SIG-M5 treated with dmso at 0.1 percent for 504 hours (cell line): ENCODE data around the gene TRAF3.

ENCODE experiments used
- DNase-seq: peaks from one replicate; lab custom pipeline; 2025; ENCODE audit not compliant: unreplicated experiment; lab: John Stamatoyannopoulos, UW

The TRAF3 gene

DNA sequence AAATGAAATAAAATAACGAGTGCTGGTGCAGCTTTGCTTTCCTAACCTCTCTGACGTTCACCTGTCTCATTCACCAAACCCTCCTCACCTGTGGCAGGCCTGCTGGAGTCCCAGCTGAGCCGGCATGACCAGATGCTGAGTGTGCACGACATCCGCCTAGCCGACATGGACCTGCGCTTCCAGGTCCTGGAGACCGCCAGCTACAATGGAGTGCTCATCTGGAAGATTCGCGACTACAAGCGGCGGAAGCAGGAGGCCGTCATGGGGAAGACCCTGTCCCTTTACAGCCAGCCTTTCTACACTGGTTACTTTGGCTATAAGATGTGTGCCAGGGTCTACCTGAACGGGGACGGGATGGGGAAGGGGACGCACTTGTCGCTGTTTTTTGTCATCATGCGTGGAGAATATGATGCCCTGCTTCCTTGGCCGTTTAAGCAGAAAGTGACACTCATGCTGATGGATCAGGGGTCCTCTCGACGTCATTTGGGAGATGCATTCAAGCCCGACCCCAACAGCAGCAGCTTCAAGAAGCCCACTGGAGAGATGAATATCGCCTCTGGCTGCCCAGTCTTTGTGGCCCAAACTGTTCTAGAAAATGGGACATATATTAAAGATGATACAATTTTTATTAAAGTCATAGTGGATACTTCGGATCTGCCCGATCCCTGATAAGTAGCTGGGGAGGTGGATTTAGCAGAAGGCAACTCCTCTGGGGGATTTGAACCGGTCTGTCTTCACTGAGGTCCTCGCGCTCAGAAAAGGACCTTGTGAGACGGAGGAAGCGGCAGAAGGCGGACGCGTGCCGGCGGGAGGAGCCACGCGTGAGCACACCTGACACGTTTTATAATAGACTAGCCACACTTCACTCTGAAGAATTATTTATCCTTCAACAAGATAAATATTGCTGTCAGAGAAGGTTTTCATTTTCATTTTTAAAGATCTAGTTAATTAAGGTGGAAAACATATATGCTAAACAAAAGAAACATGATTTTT, 128.2 kb downstream of the TRAF3 start:
- no peak for DNase-seq

DNA sequence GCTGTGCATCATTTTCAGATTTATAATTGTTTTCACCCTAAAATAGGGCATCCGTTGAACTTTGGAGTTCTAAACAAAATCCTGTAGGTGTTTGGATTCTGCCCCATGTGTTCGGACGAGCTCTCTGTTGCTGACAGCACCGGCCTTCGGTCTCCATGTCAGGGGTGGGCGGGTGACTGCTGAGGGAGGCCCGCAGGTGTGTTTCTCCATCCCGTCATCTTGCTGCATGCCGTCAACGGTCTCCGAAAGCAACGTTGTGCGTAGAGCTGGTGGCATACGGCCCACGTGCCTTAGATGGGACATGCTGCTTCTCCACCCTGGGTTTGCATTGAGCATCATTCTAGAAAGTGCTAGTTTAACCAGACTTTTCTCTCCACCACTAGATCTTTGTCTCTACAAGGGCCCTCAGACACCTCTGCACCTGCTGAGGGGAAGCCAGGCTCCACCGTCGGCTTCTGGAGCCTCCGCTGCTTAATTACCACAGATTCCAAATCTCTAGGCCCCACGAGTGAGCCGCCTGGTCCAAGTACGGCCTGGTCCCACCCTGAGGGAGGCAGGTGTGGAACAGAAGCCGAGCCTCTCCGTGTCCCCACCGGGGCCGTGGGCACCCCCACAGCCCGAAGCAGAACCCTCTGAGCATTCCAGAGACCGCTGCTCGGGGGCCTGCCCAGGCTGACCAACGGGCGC, 129.5 kb downstream of the TRAF3 start:
- no peak for DNase-seq

DNA sequence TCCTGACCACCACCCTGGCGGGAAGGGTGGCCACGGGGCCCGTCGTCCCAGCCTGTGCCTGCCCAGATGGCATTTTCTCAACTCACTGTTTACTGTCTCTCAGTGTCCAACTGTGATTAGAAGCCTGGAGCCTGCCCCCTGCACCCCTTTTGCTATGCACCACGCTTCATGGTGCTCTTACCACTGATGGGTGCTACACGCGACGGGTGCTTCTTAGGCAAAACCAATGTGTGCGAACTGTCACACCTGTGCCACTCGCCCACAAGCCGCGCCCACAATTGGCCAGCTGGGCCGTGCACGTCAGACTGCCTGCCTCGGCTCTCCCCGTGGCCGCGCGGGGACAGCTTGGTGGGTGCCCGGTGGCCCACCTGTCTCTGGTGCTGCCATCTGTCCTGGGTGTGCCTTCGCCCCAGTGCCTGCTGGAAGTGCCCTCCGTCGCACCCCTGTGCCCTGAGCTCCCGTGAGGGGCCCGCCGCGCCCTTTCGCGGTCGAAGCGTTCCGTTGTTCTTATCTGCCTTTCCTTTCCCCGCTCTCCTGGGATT, 130.1 kb downstream of the TRAF3 start:
- no peak for DNase-seq

DNA sequence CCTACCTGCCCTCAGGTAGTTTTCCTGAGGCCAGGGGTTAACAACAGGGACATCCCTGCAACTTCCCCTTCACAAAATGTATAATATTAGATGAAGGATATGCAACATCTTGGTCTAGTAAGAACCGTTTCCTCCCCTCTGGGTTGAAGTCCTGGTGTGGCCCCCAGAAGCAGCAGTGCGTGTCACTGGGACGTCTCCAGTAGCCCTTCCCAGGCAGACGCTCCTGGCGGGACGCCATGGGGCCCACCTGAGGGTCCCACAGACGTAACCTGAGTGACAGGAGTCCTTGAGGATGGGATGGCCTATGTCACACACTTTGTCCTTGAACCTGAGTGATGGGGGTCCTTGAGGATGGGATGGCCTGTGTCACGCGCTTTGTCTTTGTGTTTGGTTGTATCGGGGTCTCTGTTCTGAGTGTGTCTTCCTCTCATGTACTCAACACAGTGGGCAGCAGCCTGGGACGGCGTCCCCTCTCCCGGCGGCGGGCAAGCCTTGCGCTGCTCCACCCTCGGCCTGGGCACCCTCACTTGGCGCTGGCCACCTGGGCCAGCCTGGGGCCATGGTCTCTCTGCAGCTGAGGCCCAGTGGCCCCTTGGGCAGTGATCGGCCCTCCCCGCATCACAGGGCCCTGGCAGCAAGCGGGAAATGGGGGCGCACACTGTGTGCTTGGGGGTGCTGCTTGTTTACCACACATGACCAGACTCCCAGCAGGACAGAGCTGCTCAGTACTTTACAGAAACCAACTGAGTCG, 130.9 kb downstream of the TRAF3 start:
- no peak for DNase-seq

DNA sequence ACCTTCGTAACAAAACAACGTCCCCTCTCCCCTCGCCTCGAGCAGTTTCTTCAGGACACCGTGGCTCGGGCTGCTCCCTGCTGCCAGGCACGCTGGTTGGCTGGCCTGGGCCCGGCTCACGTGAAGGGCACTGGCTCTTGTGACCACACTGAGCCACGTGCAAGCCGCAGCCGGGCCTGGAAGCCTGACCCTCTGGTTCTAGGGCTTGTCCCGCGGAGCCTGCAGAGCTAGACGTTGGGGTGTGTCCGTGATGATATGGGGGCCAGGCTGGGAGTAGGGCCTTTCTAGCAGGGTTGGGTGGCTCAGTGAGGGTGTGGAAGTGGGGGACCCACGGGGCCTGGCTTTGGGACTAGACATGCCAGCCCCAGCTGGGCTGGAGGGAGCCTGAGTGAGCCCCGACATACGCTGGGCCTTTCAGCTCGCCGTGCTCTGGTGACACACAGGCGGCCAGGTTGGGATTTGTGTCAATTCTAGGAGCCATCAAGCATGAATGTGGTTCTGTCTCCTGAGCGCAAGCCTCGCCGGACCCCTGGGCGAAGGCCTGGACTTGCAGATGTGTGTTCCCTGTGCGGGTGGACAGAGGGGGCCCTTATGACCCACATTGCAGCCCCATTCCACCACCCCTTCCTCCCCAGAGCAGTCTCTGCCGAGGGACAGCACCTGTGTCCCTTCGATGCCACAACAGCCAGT, 131.7 kb downstream of the TRAF3 start:
- no peak for DNase-seq

DNA sequence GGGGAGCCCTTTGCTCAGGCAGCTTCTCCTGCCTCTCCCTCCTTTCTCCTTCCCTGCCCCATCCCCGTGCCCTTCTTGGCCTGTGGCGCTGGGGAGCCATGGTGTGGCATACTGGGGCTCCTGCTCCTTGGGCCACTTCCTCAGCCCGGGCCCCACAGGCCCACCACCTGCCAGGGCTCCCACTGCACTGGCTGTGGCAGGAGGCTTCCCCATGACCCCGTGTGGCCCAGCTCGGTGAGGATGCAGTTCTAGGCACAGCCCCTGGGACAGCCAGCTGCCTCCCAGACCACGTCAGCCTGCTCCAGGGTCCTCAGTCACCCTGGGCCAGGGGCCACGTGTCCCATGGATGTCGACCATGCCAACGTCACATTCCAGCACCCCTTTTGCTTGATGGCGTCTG, 132.2 kb downstream of the TRAF3 start:
- no peak for DNase-seq

DNA sequence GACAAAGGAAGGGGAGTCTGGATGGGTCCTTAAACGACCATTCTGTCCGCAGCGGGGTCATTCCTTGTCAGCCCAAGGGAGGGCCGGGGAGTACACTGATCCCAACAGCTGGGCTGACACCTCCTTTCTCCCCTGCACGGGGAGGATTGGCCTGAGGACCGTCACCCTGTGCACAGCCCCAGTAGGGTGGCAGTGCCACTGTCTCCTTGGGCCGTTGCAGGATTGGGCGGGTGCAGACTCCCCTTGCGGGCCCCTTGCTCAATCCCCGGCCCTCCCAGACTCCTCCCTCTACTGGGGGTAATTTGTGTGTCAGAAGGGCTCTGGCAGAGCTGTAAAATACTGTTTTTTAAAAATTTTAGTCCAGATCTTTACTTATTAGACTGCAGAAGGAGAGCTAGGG, 132.7 kb downstream of the TRAF3 start:
- no peak for DNase-seq

DNA sequence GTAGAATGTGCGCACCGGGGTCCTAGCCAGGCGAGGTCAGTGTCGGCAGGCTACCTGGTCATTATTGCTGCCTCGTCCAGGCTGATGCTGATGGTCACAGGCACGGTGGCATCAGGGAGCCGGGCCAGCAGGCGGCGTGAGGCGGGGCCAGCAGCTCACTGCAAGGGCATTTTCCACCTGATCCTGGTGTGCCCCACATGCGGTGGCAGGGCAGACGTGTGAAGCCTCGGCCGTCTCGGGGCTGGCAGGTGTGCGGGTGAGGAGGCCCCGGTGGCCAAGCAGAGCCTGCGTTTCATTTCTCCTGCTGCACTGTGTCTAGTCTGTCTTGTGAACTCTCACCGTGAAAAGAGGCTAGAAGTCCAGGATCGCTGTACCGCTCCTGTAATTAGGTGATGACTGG, 133.2 kb downstream of the TRAF3 start:
- DNase-seq = no peak

DNA sequence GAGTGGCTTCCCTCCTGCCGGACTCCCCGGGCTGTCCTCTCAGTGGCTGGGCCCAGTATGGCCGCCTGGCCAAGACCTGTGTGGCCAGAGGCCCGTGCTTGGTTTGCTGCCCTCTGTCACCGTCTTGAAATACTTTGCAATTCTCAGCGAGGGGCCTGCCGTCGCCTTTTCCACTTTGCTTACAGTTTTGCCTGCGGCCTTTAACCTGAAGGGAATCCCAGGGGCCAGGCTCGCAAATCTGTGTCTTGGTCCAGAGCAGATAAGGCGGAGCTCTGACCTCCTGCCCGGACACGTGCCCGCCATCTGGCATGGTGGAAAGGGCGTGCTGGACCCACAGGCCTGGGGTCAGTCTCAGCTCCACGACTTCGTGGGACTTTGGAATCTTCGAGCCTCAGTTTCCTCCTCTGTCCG, 134.3 kb downstream of the TRAF3 start:
- no peak for DNase-seq

DNA sequence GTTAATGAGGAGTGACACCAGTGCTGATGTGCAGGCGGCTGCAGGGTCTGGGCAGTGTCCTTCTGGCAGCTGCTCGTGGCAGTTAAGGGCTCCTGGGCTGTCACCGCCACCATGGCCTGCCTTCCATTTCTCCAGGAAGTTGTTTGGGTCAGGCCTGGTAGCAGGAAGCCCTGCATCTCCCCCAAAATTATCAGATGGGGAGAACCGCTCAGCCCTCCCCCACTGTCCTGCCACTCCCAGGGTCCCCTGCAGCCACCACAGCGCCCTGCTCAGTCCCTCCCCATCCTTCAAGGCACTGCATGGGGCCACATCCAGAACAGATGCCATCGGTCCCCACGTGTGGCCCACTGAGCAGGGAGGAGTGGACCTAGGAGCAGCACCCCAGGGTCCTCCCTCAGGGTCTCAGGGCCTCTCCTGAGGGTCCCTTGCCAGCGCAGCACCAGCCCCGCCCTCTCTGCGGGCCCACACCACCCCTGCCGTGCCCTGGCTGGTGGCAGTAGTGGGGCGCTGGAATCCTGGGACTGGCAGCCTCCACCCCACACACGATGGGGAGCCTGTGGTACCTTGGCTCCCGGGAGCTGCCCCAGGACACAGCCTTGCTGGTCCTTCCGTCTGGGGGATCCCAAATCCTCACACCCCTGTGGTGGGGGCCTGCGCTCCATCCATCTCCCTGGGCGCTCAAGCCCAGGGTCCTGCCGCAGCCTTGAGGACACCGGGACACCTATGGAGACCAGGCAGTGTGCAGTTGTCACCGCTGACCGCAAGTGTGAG, 134.9 kb downstream of the TRAF3 start:
- no peak for DNase-seq

DNA sequence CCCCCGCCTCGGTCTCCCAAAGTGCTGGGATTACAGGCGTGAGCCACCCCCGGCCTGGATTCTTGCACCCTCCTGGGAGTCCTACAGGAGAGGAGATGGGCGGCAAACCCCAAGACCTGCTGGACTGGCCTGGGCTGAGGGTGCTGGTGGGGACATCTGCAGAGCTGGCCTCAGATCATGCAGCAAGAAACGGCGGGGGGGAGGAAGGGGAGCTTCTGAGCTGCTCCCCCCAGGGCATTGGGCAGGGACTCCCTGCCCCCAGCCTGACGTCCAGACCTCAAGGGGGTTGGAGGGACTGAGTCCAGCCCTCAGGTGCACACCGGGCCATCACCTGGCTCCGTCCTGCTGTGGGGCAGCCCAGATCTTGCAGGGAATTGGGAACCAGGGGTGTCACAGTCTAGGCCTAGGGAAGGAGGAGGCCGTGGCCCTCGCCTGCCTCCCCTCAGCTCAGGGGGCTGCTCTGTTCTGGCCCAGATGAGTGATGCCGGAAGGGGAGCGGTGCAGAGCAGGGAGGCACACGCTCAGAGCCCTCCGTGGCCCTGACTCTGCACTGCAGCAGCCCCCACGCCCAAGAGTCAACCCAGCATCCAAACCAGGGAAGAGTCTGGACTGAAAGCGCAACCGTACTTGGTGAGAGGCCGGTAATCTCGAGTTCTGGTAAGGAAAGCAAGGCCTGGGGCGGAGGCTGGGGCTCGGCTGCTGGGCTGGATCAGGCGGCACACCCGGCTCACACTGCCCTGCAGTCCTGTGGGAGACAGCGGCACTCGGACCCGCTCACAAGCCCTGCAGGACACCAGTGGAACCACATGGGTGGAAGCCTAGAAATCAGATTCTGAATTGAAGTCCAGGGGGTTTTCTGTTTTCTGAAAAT, 136.3 kb downstream of the TRAF3 start:
- DNase-seq = no peak

DNA sequence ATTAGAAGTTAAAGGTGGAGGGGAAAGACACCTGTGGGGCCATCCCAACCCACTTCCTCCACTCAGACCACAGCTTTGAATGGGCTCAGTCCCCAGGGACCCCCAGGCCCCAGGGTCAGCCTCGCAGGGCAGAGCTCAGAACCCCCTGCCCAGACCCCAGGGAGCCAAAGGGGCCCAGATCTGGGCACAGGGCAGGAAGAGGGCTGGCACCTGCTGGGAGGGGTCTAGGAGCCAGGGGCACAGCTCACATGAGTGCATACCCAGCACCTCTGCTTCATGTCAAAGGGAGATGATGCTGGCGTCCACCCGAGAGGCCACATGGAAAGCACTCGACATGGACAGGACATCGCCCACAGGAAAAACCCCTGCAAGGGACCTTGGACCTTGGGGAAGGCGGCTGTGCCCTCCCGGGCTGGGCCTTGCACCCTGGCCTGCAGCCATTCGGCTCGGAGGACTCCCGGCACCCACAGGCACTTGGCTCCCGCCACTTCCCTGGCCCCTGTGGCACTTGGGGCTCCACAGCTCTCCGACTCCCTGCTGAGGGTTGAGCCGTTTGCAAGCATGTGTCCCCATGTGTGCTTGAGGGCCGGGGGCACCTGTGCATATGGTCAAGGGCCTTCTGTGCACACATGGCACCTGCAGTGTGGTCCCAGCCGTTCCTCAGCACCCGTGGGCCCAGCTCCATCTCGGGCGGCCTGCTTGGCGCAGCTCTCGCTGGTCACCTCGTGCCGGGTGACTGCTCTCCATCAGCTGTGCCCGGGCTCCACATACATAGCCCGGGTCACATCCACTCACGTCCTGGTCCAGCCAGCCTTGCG, 137.4 kb downstream of the TRAF3 start:
- no peak for DNase-seq

DNA sequence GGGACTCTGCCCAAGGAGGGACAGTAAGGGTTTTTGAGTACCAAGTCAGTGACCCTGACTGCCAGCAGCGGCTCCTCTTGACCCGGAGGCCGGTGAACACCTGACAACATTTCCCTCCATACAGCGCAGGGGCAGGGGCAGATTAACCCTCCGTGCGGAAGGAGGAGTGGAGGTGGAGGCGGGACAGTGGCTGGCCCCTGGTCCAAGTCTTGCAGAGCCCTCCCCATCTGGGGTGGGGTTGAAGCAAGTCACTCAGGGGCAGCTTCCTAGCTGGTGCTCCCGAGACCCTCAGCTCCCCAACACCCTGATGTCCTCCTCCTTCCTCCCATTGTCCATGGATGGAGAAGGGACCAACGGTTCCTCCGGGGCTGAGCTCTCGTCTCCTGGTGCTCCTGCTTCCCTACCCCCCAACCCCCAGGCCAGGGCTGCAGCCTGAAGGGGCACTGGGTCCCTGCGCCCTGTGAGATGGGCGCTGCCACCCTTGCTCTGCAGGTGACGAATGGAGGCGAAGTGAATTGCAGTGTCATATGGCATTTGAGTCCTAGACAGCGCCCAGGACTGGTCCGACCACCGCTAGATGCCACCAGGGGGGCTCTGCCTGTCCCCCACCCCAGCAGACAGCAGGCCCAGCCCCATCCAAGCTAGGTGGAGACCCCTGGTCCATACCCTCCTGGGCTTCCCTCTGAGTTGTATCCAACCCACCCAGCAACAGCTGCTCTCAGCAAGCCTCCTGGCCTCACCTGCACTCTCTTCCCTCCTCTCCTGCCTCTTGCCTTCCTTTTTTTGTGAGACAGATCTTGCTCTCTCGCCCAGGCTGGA, 138.3 kb downstream of the TRAF3 start:
- no peak for DNase-seq

DNA sequence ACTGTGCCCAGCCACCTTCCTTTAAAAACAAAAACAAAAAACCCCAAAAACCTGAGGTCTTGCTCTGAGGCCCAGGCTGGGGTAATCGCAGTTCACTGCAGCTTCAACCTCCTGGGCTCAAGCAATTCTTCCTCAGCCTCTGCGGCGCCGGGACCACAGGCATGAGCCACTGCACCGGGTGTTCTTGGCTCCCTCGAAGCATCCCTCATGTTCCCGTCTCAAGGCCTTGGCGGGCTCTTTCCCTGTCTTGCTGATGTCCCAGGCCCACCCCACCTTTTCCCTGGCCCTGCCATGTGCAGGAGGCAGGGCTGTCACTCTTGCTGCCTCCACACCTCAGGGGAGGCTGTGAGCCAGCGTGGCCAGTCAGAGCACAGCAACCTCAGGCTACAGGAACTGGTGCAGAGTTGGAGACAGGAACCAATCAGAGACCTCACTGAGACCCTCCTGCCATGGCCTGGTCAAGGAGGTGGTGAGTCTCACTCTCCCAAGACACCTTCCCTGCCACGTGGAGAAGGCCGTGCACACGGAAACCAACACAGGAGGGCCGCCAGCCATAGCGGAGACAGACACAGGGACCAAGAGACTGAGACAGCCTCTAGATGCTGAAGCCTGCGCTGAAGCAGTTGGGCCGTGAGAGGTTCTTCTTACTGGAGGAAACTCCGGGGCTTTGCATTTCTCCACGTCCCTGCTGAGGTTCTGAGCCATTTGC, 139.3 kb downstream of the TRAF3 start:
- DNase-seq = no peak

DNA sequence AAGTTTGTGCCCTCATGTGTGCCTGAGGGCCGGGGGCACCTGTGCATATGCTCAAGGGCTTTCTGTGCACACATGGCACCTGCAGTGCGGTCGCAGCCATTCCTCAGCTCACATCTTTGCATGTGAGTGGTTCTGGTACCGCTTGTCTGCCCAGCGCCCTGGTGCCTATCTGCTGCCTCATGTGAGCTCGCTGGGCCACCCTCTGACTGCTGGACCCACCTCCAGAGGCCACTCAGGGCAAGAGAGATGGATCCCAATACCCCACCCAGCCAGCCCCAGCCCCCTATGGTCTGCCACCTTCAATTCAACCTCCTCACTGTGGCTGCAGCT, 139.8 kb downstream of the TRAF3 start:
- DNase-seq = no peak

DNA sequence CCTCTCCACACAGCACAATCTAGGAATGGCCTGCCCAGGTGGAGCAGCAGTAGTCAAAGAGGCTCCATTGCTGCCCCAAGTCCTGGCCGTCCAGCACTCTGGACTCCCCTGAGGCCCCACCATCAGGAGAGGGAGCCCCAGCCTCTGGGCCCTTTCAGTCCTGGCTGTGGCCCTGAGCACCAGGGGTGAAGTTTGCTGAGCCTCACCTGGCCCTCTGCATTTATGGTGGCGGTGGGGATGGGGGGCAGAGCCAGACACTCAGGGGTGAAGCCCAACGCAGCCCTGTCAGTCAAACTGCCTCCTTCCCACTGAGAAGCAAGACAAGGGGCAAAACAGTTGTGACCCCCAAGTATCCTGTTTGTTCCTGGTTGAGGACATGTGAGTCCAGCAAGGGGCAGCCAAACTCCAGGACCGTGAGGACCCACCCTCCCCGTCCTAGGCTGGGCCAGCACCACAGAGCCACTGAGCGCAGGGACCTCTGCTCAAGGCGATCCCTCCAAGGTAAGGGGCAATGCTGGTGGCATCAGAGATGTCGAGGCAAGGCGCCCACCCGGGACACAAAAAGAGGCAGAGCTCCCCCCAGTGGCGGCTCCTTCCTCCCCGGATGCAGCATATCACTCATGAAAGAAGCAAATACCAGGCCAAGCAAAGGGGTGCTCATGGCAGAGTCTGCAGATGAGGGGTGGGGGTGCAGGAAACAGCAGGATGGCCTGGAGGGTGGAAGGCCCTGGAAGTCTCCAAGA, 140.4 kb downstream of the TRAF3 start:
- DNase-seq = no peak
